PC-9 (cell line): ENCODE results near the gene CPB2. TPM values are rescaled to one million over a fixed set of nuclear protein-coding genes. Genes with fewer than 3 reads are reported as not detected.

Experiments used
- BruUV-seq: library from RNA; stranded (reverse); fragments of 400-500 nt; replicated peaks from 2 replicates; lab custom pipeline; 2021; lab: Mats Ljungman, UMichigan
- CTCF ChIA-PET: fragments of 300-600 bp; sonication (Branson Sonifier 250); formaldehyde crosslinking; loops from one replicate; lab custom pipeline; 2022; ENCODE audit warnings: antibody characterized with exemption; lab: Charles Lee
- POLR2A ChIA-PET: fragments of 300-600 bp; sonication (Branson Sonifier 250); formaldehyde crosslinking; loops from one replicate; lab custom pipeline; 2022; ENCODE audit warnings: antibody characterized with exemption; ENCODE audit not compliant: unreplicated experiment; lab: Charles Lee
- DNase-seq, 2 experiments: peaks; one replicate each; pipeline versions ENCODE4 v3.0.0 to v3.0.0-alpha.2; 2015 to 2022; ENCODE audit warnings: mixed read lengths in 1 of 2
- H2AFZ ChIP-seq: fragments of 200-600 bp; sonication (generic); 2 replicates; pipeline ENCODE4 v1.8.1; 2017; ENCODE audit warnings: antibody characterized with exemption
- H3F3A ChIP-seq: fragments of 200-600 bp; sonication (generic); 2 replicates; pipeline ENCODE4 v1.8.1; 2017; ENCODE audit warnings: antibody characterized with exemption, mild to moderate bottlenecking, low read depth; ENCODE audit not compliant: insufficient read depth
- H3K27ac ChIP-seq: fragments of 200-600 bp; sonication (generic); 2 replicates; pipeline ENCODE4 v1.6.1; 2016; ENCODE audit warnings: mixed run types
- H3K27me3 ChIP-seq: fragments of 200-600 bp; sonication (generic); 2 replicates; pipeline ENCODE4 v1.6.1; 2016; ENCODE audit warnings: low read depth, mixed run types; ENCODE audit not compliant: insufficient read depth
- H3K36me3 ChIP-seq: fragments of 200-600 bp; sonication (generic); 2 replicates; pipeline ENCODE4 v1.6.1; 2016; ENCODE audit warnings: low read depth, mixed run types
- H3K4me1 ChIP-seq: fragments of 200-600 bp; sonication (generic); replicated peaks from 2 replicates; pipeline ENCODE4 v1.6.1; 2016; ENCODE audit warnings: mixed run types; ENCODE audit not compliant: insufficient read depth
- H3K4me2 ChIP-seq: fragments of 200-600 bp; sonication (generic); 2 replicates; pipeline ENCODE4 v1.6.1; 2017; ENCODE audit warnings: mixed run types
- H3K4me3 ChIP-seq: fragments of 200-600 bp; sonication (generic); 2 replicates; pipeline ENCODE4 v1.6.1; 2016; ENCODE audit warnings: mixed run types
- H3K79me2 ChIP-seq: fragments of 200-600 bp; sonication (generic); 2 replicates; pipeline ENCODE4 v1.6.1; 2017; ENCODE audit warnings: low read depth, mixed run types
- H3K9me2 ChIP-seq: fragments of 200-600 bp; sonication (generic); 2 replicates; pipeline ENCODE4 v1.8.1; 2017; ENCODE audit warnings: mild to moderate bottlenecking; ENCODE audit not compliant: insufficient read depth
- H3K9me3 ChIP-seq: fragments of 200-600 bp; sonication (generic); 2 replicates; pipeline ENCODE4 v1.8.1; 2016; ENCODE audit warnings: low read depth; ENCODE audit not compliant: insufficient read depth
- H4K20me1 ChIP-seq: fragments of 200-600 bp; sonication (generic); 2 replicates; pipeline ENCODE4 v1.8.1; 2017; ENCODE audit not compliant: insufficient read depth
- CTCF ChIP-seq: fragments of 200-600 bp; sonication (generic); conservative IDR thresholded peaks from 2 replicates; pipeline ENCODE4 v1.6.1; 2017; ENCODE audit warnings: mixed run types, antibody characterized with exemption, mild to moderate bottlenecking, moderate library complexity
- EZH2 ChIP-seq: fragments of 200-600 bp; sonication (generic); IDR thresholded peaks from 2 replicates; pipeline ENCODE4 v1.8.0; 2017; ENCODE audit warnings: antibody characterized with exemption, low read depth
- intact Hi-C: fragments of 100-400 bp; cut with micrococcal nuclease; formaldehyde crosslinking; loops from one replicate; pipeline ENCODE4 v1.10.0; 2022; ENCODE audit not compliant: unreplicated experiment
- total RNA-seq: library from RNA; stranded (reverse); gene quantifications from 2 replicates; pipeline ENCODE4 v1.2.3, GENCODE V29; 2021

The CPB2 gene
- total RNA-seq, 1 experiment from 2014 or later = not detected

- no peak overlapping the region for H3K4me3 ChIP-seq
- no peak overlapping the region for H3K4me2 ChIP-seq
- no TSS peak for BruUV-seq
- H3K9me2 ChIP-seq = no peaks in the 10 kb centered on the region
- H3K27me3 ChIP-seq = no peaks in the 10 kb centered on the region
- H3F3A ChIP-seq = peaks cover 7% of the 10 kb centered on the region
- ChIA-PET POLR2A (no interaction called here), CTCF (no interaction called here)
- H3K36me3 ChIP-seq = peaks cover 22% of the 10 kb centered on the region
- H4K20me1 ChIP-seq = peaks cover 24% of the 10 kb centered on the region
- no peaks in the 10 kb centered on the region for H3K9me3 ChIP-seq
- no peaks in the 10 kb centered on the region for H3K4me1 ChIP-seq
- H3K79me2 ChIP-seq = peaks cover 32% of the 10 kb centered on the region
- intact Hi-C loops = no loop called here
- no peak overlapping the region for H2AFZ ChIP-seq
- no peak for TF ChIP-seq CTCF
- TF ChIP-seq EZH2 = no peak
- H3K27ac ChIP-seq = no peak overlapping the region
- no peak for DNase-seq
Observed at GRCh38 chr13:46040763-46041162, 64.1 kb downstream of the CPB2 start.

- Histone ChIP-seq H3K36me3 (peaks cover 22% of the 10 kb centered on the region), H3F3A (peaks cover 4% of the 10 kb centered on the region), H3K4me2 (no peak overlapping the region), H4K20me1 (peaks cover 17% of the 10 kb centered on the region), H3K79me2 (peaks cover 20% of the 10 kb centered on the region), H3K4me1 (no peaks in the 10 kb centered on the region), H2AFZ (no peak overlapping the region), H3K27ac (no peak overlapping the region), H3K4me3 (no peak overlapping the region), H3K27me3 (no peaks in the 10 kb centered on the region), H3K9me3 (no peaks in the 10 kb centered on the region), H3K9me2 (no peaks in the 10 kb centered on the region)
- TF ChIP-seq EZH2 (no peak), CTCF (no peak)
- intact Hi-C loops = no loop called here
- no peak for DNase-seq
- CTCF ChIA-PET = no interaction called here
- no TSS peak for BruUV-seq
- POLR2A ChIA-PET = no interaction called here
Observed at GRCh38 chr13:46039411-46040182, 65.2 kb downstream of the CPB2 start.

- ChIA-PET CTCF (no interaction called here), POLR2A (no interaction called here)
- no peaks in the 10 kb centered on the region for H3K9me3 ChIP-seq
- intact Hi-C loops = no loop called here
- TF ChIP-seq CTCF (no peak), EZH2 (no peak)
- BruUV-seq = no TSS peak
- no peak overlapping the region for H3K4me3 ChIP-seq
- no peaks in the 10 kb centered on the region for H3K27me3 ChIP-seq
- no peak overlapping the region for H3K4me2 ChIP-seq
- no peak overlapping the region for H2AFZ ChIP-seq
- peaks cover 13% of the 10 kb centered on the region for H4K20me1 ChIP-seq
- H3F3A ChIP-seq = peaks cover under 1% of the 10 kb centered on the region
- H3K9me2 ChIP-seq = no peaks in the 10 kb centered on the region
- H3K36me3 ChIP-seq = peaks cover 26% of the 10 kb centered on the region
- DNase-seq = no peak
- peaks cover 9% of the 10 kb centered on the region; the same call in 1 of the 2 replicates for H3K79me2 ChIP-seq
- no peak overlapping the region for H3K27ac ChIP-seq
- H3K4me1 ChIP-seq = no peaks in the 10 kb centered on the region
Observed at GRCh38 chr13:46038296-46038695, 66.5 kb downstream of the CPB2 start.
